ENCODE results near the gene PARP16. TPM values are rescaled to one million over a fixed set of nuclear protein-coding genes. Genes with fewer than 3 reads are reported as not detected.

PARP16 gene
- total RNA-seq, 1 experiment from 2014 or later, result 9.7 TPM

DNA sequence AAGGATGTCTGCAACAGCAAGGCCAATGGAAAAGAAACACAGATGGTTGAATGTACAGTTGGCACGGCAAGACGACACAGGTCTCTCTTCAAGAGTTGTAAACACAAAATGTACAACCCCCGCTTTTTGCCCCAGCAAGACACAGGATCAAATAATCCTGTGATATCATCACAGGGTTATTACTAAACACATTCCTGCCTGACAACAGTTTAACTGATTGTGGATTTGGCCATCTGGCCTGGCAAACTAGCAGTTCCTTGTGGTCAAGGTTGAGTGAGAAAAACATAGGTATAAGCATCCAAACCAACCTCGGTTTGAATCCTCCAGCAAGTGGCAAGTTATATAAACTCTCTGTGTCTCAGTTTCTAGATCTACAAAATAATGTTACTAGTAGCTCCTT is 23.4 kb downstream of the PARP16 start:
- intact Hi-C loops (cut with micrococcal nuclease), result no loop called here
- Histone ChIP-seq H3K9ac (ENCODE audit: low read length) (no peak overlapping the region), H3K4me1 (ENCODE audit: control insufficient read depth in 1 of 2, insufficient read depth in 2 of 2, low read length in 2 of 2) (no peaks in the 10 kb centered on the region), H2AFZ (ENCODE audit: low read depth, low read length, poor library complexity, severe bottlenecking) (no peak overlapping the region), H3K27ac (ENCODE audit: low read depth, low read length) (no peak overlapping the region), H3K9me2 (ENCODE audit: insufficient read depth) (no peaks in the 10 kb centered on the region), H3K36me3 (ENCODE audit: control insufficient read depth in 1 of 2, insufficient read depth in 2 of 2, low read length in 2 of 2) (no peaks in the 10 kb centered on the region), H3K27me3 (ENCODE audit: insufficient read depth, low read length) (no peaks in the 10 kb centered on the region), H3K9me3 (ENCODE audit: control insufficient read depth in 1 of 2, insufficient read depth in 1 of 2, low read depth in 1 of 2, low read length in 2 of 2) (no peaks in the 10 kb centered on the region), H3K79me2 (ENCODE audit: insufficient read depth, low read length) (no peaks in the 10 kb centered on the region), H3K4me3 (replicated peaks in 1 of 2; ENCODE audit: low read depth in 1 of 2, low read length in 2 of 2) (no peak overlapping the region), H3K4me2 (ENCODE audit: low read length) (no peak overlapping the region), H4K20me1 (ENCODE audit: insufficient read depth) (no peaks in the 10 kb centered on the region)
- ChIA-PET CTCF (no interaction called here), RAD21 (ENCODE audit: low non-redundant PET in 1 of 2, low total read pairs in 2 of 2, uncharacterized antibody in 2 of 2, unreplicated experiment in 2 of 2) (no interaction called here), POLR2A (no interaction called here)
- ATAC-seq, result no peak
- TF ChIP-seq SP1 (IDR thresholded peaks at IDR 0.05; ENCODE audit: low read depth), result no peak
- TF ChIP-seq, protein P1, sequence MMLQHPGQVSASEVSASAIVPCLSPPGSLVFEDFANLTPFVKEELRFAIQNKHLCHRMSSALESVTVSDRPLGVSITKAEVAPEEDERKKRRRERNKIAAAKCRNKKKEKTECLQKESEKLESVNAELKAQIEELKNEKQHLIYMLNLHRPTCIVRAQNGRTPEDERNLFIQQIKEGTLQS (IDR thresholded peaks at IDR 0.05), result no peak
- no peak for TF ChIP-seq JUND (IDR thresholded peaks at IDR 0.05)
- TF ChIP-seq, protein P2, sequence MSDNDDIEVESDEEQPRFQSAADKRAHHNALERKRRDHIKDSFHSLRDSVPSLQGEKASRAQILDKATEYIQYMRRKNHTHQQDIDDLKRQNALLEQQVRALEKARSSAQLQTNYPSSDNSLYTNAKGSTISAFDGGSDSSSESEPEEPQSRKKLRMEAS (IDR thresholded peaks at IDR 0.05), result no peak
- TF ChIP-seq, protein P3, sequence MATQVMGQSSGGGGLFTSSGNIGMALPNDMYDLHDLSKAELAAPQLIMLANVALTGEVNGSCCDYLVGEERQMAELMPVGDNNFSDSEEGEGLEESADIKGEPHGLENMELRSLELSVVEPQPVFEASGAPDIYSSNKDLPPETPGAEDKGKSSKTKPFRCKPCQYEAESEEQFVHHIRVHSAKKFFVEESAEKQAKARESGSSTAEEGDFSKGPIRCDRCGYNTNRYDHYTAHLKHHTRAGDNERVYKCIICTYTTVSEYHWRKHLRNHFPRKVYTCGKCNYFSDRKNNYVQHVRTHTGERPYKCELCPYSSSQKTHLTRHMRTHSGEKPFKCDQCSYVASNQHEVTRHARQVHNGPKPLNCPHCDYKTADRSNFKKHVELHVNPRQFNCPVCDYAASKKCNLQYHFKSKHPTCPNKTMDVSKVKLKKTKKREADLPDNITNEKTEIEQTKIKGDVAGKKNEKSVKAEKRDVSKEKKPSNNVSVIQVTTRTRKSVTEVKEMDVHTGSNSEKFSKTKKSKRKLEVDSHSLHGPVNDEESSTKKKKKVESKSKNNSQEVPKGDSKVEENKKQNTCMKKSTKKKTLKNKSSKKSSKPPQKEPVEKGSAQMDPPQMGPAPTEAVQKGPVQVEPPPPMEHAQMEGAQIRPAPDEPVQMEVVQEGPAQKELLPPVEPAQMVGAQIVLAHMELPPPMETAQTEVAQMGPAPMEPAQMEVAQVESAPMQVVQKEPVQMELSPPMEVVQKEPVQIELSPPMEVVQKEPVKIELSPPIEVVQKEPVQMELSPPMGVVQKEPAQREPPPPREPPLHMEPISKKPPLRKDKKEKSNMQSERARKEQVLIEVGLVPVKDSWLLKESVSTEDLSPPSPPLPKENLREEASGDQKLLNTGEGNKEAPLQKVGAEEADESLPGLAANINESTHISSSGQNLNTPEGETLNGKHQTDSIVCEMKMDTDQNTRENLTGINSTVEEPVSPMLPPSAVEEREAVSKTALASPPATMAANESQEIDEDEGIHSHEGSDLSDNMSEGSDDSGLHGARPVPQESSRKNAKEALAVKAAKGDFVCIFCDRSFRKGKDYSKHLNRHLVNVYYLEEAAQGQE (IDR thresholded peaks at IDR 0.05; ENCODE audit: low read depth), result no peak
- TF ChIP-seq, protein P4, sequence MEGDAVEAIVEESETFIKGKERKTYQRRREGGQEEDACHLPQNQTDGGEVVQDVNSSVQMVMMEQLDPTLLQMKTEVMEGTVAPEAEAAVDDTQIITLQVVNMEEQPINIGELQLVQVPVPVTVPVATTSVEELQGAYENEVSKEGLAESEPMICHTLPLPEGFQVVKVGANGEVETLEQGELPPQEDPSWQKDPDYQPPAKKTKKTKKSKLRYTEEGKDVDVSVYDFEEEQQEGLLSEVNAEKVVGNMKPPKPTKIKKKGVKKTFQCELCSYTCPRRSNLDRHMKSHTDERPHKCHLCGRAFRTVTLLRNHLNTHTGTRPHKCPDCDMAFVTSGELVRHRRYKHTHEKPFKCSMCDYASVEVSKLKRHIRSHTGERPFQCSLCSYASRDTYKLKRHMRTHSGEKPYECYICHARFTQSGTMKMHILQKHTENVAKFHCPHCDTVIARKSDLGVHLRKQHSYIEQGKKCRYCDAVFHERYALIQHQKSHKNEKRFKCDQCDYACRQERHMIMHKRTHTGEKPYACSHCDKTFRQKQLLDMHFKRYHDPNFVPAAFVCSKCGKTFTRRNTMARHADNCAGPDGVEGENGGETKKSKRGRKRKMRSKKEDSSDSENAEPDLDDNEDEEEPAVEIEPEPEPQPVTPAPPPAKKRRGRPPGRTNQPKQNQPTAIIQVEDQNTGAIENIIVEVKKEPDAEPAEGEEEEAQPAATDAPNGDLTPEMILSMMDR (IDR thresholded peaks at IDR 0.05 in 2 of 3, conservative IDR thresholded peaks at IDR 0.05 in 1 of 3; ENCODE audit: borderline replicate concordance in 1 of 3, insufficient read depth in 1 of 3, low read depth in 2 of 3, low read length in 2 of 3), result no peak
- TF ChIP-seq YY1 (IDR thresholded peaks at IDR 0.05; ENCODE audit: extremely low read depth, insufficient replicate concordance, low read depth, low read length), result no peak
- TF ChIP-seq, protein P5, sequence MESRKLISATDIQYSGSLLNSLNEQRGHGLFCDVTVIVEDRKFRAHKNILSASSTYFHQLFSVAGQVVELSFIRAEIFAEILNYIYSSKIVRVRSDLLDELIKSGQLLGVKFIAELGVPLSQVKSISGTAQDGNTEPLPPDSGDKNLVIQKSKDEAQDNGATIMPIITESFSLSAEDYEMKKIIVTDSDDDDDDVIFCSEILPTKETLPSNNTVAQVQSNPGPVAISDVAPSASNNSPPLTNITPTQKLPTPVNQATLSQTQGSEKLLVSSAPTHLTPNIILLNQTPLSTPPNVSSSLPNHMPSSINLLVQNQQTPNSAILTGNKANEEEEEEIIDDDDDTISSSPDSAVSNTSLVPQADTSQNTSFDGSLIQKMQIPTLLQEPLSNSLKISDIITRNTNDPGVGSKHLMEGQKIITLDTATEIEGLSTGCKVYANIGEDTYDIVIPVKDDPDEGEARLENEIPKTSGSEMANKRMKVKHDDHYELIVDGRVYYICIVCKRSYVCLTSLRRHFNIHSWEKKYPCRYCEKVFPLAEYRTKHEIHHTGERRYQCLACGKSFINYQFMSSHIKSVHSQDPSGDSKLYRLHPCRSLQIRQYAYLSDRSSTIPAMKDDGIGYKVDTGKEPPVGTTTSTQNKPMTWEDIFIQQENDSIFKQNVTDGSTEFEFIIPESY (IDR thresholded peaks at IDR 0.05; ENCODE audit: extremely low read depth, insufficient replicate concordance, low read length), result no peak
- no peak for TF ChIP-seq EZH2 (IDR thresholded peaks at IDR 0.05)
- TF ChIP-seq TCF7L2 (IDR thresholded peaks at IDR 0.05; ENCODE audit: borderline replicate concordance, extremely low read depth, insufficient read depth, insufficient read length), result no peak
- no TSS peak for BruUV-seq (replicated peaks)
- DNase-seq (ENCODE audit: low read depth, low spot score), result no peak

Measured in HCT116 (cell line).